Stimulated activated naive CD4-positive, alpha-beta T cell (primary cell): ENCODE results near the gene EEFSEC.

Experiments
- DNase-seq, 6 experiments: peaks; one replicate each; lab custom pipeline; 2025; lab: John Stamatoyannopoulos, UW

EEFSEC gene

GRCh38 chr3:128273109-128273840 is 120.0 kb downstream of the EEFSEC start:
- no peak for DNase-seq

DNA sequence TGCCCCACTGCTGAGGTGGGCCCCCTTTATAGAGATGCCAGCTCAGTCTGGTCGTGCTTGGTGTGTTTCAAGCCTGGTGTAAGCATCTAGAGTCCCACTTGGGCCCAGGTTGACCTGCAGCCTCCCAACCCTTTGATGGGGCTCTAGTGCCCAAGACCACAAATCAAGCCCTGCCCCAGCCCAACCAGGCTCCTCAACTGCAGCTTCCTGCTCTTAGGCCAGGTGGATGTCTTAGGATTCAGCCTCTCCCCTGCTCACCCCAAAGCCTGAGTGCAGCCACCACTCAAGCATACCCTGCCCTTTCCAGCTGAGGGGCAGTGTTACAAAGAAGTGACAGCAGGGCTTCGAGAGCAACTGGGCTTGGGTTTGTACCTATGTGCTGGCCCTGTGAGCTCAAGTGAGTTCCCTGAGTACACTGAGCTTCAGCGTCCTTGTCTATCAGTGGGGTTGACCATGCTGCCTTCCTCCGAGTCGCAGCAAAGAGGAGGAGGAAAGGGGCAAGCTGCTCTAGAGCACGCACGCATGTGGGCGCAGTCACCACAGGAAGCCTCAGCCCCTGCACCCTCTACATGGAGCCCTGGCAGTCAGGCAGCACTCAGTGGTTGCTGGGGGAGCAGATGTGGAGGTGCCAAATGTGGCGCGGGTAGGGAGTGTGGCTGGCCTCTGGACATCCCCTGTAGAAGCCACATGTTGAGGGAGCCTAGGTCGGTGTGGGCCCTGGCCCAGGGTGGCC is 120.7 kb downstream of the EEFSEC start:
- no peak for DNase-seq

DNA sequence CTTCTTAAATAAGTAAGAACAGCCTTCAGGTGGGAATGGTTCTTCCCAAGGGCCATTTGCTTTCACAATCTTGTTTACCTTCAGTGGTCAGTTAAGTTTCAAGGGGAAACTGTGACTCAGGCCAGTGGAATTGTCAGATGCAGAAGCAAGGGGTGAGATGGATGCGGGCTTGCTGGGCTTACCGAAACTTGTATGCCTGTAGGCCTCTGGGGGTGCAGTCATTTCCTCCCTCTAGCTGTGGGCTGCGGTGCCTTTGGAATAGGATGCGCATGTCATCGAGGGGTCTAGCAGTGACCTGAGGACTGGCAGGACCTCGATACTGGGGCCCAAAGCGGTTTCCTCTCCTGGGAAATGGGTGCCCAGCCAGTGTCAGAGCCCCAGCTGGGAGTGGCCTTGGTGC is 121.6 kb downstream of the EEFSEC start:
- no peak for DNase-seq

- DNase-seq, result no peak
Observed at GRCh38 chr3:128275316-128276145, 122.2 kb downstream of the EEFSEC start.

DNA sequence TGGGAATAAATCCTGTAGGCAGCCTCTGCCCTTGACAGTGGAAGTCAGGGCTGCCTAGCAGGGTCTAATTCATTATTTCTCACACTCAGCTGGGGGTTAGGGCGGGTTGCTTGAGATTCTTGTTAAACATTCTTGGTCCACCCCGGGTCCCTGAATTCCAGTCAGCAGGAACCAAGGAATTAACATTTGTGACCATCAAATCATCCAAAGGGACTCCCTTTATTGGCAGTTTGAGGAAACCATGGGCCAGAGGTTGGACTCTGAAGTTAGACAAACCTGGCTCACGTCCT is 122.8 kb downstream of the EEFSEC start:
- no peak for DNase-seq

DNA sequence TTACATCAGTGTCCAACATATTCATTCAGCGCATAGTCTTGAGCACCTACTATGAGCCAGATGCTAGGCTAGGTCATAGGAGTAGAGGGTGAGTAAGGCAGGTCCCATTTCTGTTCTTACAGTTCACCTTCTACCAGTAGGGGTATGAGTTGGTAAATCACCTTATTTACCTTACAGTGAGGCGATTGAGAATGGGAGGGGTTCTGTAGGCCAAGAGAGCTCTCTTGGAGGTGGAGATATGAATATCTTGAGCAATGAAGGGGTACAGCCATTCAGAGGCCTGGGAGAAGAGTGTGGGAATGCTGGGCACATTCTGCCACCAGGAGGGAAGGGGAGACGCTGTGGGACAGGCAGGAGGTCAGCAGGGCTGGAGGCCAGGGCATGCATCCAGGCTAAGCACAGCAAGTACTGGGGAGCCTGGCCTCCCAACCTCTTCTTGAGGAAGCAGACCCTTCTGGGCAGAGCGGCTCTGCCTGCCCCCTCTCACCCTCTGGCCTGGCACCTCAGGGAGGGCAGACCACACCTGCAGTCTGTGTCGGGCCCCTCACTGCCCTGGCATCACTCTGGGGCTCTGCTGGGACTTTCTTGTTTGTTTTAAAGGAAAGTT is 123.4 kb downstream of the EEFSEC start:
- DNase-seq, result no peak

- no peak for DNase-seq
Observed at GRCh38 chr3:128277378-128278069, 124.2 kb downstream of the EEFSEC start.

DNA sequence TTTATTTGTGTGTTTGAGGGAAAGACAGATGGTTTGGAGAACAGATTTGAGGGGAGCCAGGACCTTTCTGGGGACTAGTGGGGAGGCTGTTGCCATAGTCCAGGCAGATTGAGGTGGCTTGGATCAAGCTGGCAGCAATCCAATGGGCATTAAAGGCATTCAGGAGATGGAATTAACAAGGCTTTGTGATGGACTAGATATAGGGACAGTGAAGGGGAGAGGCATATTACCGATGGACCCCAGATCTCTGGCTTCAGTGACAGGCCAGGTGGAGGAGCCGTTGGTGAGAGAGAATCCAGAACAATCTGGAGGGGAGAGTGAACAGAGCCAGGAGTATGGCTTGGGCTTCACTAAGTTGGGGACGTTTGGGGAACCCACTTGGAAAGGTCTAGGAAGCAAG is 124.8 kb downstream of the EEFSEC start:
- DNase-seq, result no peak

DNA sequence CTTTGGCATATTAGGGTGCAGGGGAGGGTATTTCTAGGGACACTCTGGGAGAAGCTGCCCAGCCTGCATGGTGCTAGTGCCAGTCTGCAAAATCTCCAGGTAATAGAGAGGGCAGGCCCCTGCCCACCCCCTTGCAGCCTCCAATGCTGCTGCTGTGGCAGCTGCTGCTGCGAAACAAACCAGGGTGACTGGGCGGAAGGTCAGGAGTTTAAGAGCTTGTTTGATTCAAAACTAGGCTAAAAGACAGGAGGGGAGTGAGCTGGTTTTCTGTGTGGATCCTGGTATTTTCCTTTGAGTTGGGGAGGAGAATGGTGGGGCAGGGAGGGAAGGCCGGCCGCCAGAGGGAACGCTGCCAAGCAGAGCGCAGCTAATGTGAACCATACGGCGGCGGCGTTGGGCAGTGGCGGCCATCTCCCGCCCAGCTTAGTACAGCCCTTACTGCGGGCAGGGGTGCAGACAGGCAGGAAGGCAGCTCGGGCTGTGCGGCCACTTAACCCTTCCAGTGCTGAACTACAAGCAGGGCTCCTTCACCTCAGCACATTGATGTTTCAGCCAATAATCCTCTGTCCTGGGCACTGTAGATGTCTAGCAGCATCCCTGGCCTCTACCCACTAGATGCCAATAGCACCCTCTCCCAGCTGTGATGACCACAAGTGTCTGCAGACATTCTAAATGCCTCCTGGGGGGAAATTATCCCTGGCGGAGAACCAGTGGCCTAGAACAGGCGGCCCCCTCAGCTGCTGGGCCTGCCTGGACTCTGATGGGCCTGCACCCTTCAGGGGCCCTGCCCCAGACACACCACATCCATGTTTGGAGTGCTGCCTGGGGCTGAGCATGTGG is 125.7 kb downstream of the EEFSEC start:
- DNase-seq, result no peak

GRCh38 chr3:128279601-128279880 is 126.3 kb downstream of the EEFSEC start:
- DNase-seq, result no peak

DNA sequence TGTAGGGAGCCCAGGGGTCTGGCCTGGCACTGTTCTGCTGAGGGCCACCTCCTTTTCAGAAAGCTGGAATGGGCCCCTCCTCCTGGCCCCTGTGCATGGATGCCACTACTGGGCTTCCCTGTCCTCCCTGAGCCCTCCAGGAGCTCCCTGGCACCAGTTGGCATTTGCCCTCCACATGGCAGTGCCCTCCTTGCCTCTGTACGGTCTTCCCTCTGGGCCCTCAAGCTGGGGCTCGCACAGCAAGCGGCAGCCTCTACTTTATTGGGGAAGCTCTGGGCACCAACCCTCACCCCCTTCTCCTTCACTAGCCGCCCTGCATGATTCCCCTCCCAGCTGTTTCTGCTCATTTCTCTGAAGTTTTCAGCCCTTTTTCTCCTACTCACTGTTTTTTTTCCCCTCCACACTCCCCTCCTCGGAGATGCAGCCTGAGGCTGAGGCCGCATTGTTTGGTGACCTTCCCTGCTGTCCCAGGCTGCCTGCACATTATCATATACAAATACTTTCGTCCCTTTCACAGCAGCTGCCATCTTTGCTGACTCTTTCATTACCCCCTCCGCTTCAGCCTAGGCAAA is 127.3 kb downstream of the EEFSEC start:
- no peak for DNase-seq

DNA sequence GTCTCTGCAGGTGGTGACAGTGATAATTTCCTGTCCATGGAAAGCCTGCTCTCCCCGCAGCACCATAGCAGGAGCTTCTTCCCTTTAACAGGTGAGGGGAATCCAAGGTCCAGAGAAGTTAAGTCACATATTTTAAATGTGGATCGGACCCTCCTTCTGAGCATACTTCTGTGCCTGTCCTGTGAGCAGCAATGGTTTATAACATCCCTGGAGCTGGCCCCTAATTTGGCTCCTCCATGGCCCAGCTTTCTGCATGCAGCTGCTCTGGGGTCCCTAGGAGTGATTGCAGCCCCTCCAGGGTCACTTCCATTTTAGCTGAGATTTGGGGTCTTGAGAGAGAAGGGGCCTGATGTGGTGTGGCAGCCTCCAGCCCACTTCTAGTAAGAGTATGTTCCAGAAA is 127.8 kb downstream of the EEFSEC start:
- DNase-seq, result no peak

- DNase-seq, result no peak
Observed at GRCh38 chr3:128281461-128282367, 128.4 kb downstream of the EEFSEC start.

DNA sequence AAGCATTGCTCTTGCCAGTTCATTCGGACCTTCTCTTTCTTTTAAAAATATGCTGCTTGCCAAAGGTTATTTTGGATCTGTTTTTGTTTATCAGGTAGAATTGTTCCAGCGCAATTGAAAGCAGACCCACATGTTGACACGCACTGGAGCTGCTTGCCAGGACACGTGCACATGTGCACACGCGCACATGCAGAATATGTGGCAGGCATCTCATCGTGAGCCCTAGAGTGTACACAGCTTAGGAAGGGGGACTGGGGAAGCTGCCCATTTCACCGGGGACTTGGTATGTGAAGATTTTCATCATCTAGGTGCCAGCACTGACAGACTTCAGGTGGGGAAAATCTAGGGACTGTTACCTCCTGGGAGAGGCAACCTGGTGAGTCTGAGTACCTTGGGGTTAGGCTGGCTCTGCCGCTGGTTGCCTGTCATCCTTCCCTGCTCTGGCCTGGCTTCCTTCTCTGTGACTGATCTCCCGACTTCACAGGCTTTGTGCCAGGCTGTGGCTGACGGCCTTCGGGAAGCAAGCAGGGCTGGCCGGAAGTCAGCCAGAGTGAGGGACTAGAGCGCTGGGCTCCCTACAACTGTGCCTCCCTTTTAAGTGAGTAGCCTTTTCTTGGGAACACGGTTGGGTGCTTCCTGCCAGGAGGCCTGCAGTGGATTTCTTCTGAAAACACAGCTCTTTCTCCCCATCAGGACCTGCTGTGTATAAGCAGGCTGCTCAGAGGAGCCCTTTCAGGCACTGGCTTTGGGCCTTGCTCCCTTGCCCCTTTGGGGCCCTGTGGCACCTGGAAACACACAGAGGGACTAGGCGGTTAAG is 129.3 kb downstream of the EEFSEC start:
- no peak for DNase-seq

- no peak for DNase-seq
Observed at GRCh38 chr3:128283421-128283820, 130.1 kb downstream of the EEFSEC start.

GRCh38 chr3:128285042-128285966 is 132.0 kb downstream of the EEFSEC start:
- DNase-seq, result no peak

- no peak for DNase-seq
Observed at GRCh38 chr3:128285967-128286321, 132.7 kb downstream of the EEFSEC start.

GRCh38 chr3:128286691-128287090 is 133.4 kb downstream of the EEFSEC start:
- DNase-seq, result no peak
